K562 (cell line): Measurements from ENCODE around the gene OGN. TPM values are rescaled to one million over a fixed set of nuclear protein-coding genes. Genes with fewer than 3 reads are reported as not detected.

ENCODE experiments used
- ATAC-seq: fragments of 200-7000 bp; cut with Tn5 transposase; 3 replicates; pipeline ENCODE4 v1.9.1; 2020; ENCODE audit warnings: moderate library complexity
- BruUV-seq: library from RNA; stranded (reverse); fragments of 400-500 nt; replicated peaks from 2 replicates; lab custom pipeline; 2021; lab: Mats Ljungman, UMichigan
- CTCF ChIA-PET: fragments of 300-600 bp; formaldehyde crosslinking; extraction: SDS; loops from one replicate; lab custom pipeline; 2021; ENCODE audit warnings: low intra/inter-chr PET ratio; lab: Yijun Ruan, JAX
- POLR2A ChIA-PET: fragments of 300-600, 350-650 bp; sonication (Branson Sonifier 250); formaldehyde crosslinking; extraction: SDS; loops from one replicate; lab custom pipeline; 2021; ENCODE audit warnings: antibody characterized with exemption, inconsistent platforms; lab: Yijun Ruan, JAX
- DNase-seq, 4 experiments: peaks; one replicate each; pipeline versions ENCODE4 v3.0.0 to v3.0.0-alpha.2; 2011 to 2018; ENCODE audit warnings: low spot score in 3 of 4, mixed read lengths in 3 of 4; ENCODE audit errors: extremely low read depth in 1 of 4
- FAIRE-seq: peaks from 2 replicates; lab custom pipeline; 2011; peaks lifted over from hg19 to GRCh38; lab: Jason Lieb, UNC
- H2AFZ ChIP-seq: 2 replicates; pipeline ENCODE4 v1.6.0; 2011; ENCODE audit warnings: low read depth, low read length, control low read depth, inconsistent platforms
- H3K27ac ChIP-seq: fragments of 200-600 bp; 3 replicates; pipeline ENCODE4 v1.8.0; 2011; ENCODE audit warnings: low read depth, mild to moderate bottlenecking, control low read depth, inconsistent platforms, low read length, moderate library complexity, mixed read lengths; ENCODE audit errors: extremely low read depth
- H3K27me3 ChIP-seq, 2 experiments: fragments of 300-600 bp in 1 of 2; 2 replicates in 1 of 2; 3 replicates in 1 of 2; pipeline versions ENCODE4 v1.6.0 to v1.8.0; 2011; ENCODE audit warnings: inconsistent platforms in 2 of 2, low read length in 2 of 2, mild to moderate bottlenecking in 1 of 2, mixed read lengths in 1 of 2, moderate library complexity in 1 of 2; ENCODE audit not compliant: control insufficient read depth in 2 of 2, insufficient read depth in 2 of 2
- H3K36me3 ChIP-seq: fragments of 300-600 bp; 3 replicates; pipeline ENCODE4 v1.8.0; 2011; ENCODE audit warnings: mild to moderate bottlenecking, low read length, inconsistent platforms; ENCODE audit not compliant: control insufficient read depth, insufficient read depth
- H3K4me1 ChIP-seq, 2 experiments: fragments of 200-600 bp in 1 of 2; replicated peaks in 1 of 2; 2 replicates in 1 of 2; 3 replicates in 1 of 2; pipeline versions ENCODE4 v1.5.1 to v1.8.0; 2011; ENCODE audit warnings: inconsistent platforms in 2 of 2, low read length in 2 of 2, mild to moderate bottlenecking in 1 of 2, mixed read lengths in 1 of 2, moderate library complexity in 1 of 2; ENCODE audit not compliant: control insufficient read depth in 2 of 2, insufficient read depth in 2 of 2
- H3K4me2 ChIP-seq: 2 replicates; pipeline ENCODE4 v1.6.1; 2011; ENCODE audit warnings: low read length, control low read depth, inconsistent platforms, mixed read lengths; ENCODE audit not compliant: insufficient read depth
- H3K4me3 ChIP-seq: fragments of 200-600 bp; sonication (generic), shearing (Covaris generic); 2 replicates; pipeline ENCODE4 v1.5.1; 2016; ENCODE audit warnings: control low read depth, inconsistent platforms
- H3K79me2 ChIP-seq: fragments of 200-600 bp; 3 replicates; pipeline ENCODE4 v1.8.0; 2011; ENCODE audit warnings: low read length, inconsistent platforms; ENCODE audit not compliant: control insufficient read depth, insufficient read depth
- H3K9ac ChIP-seq, 2 experiments: 2 replicates each; pipeline versions ENCODE4 v1.6.0 to v1.6.1; 2011; ENCODE audit warnings: low read depth in 2 of 2, low read length in 2 of 2, control low read depth in 1 of 2, inconsistent platforms in 1 of 2, mild to moderate bottlenecking in 1 of 2, mixed read lengths in 1 of 2; ENCODE audit not compliant: insufficient read depth in 1 of 2
- H3K9me1 ChIP-seq: one replicate; pipeline ENCODE4 v1.6.0; 2011; ENCODE audit warnings: inconsistent platforms, mild to moderate bottlenecking, low read length, moderate library complexity; ENCODE audit not compliant: control insufficient read depth, insufficient read depth
- H3K9me3 ChIP-seq: replicated peaks from 2 replicates; pipeline ENCODE4 v1.5.1; 2011; ENCODE audit warnings: low read depth, low read length, inconsistent platforms; ENCODE audit not compliant: control insufficient read depth, insufficient read depth
- H4K20me1 ChIP-seq: replicated peaks from 2 replicates; pipeline ENCODE4 v1.6.1; 2011; ENCODE audit warnings: low read length, inconsistent platforms, mixed read lengths; ENCODE audit not compliant: control insufficient read depth, insufficient read depth
- EHMT2 ChIP-seq: fragments of 450-650 bp; IDR thresholded peaks from 2 replicates; pipeline ENCODE4 v1.6.1; 2018; ENCODE audit warnings: antibody characterized with exemption
- GTF2F1 ChIP-seq: IDR thresholded peaks from 2 replicates; pipeline ENCODE4 v1.6.1; 2011; ENCODE audit warnings: low read depth, low read length, improper control_type of control experiment
- NUFIP1 ChIP-seq: fragments of 450-650 bp; IDR thresholded peaks from 2 replicates; pipeline ENCODE4 v1.6.1; 2018; ENCODE audit not compliant: partially characterized antibody
- PURB ChIP-seq: sonication (generic); formaldehyde crosslinking; IDR thresholded peaks from 2 replicates; pipeline ENCODE4 v1.9.0; 2021; ENCODE audit warnings: low read depth, mild to moderate bottlenecking, missing genetic modification reagents
- TARDBP ChIP-seq: fragments of 450-650 bp; IDR thresholded peaks from 2 replicates; pipeline ENCODE4 v1.6.1; 2016
- XRCC5 ChIP-seq: fragments of 200-400 bp; formaldehyde crosslinking; IDR thresholded peaks from 2 replicates; pipeline ENCODE4 v1.6.1; 2017; ENCODE audit warnings: low read depth, mild to moderate bottlenecking, low read length
- ZKSCAN1 ChIP-seq: fragments of 150-350 bp; IDR thresholded peaks from 2 replicates; pipeline ENCODE4 v1.6.1; 2016; ENCODE audit warnings: low read depth, low read length
- ZNF277 ChIP-seq: fragments of 250-450 bp; sonication (Bioruptor Pico); IDR thresholded peaks from 2 replicates; pipeline ENCODE4 v1.8.0; 2022; ENCODE audit warnings: inconsistent platforms, mild to moderate bottlenecking, moderate library complexity, borderline replicate concordance
- WGBS: fragments of 100-300 bp; shearing (Covaris generic); methylation state at CpG from one replicate; pipeline ENCODE4 v1.1.6; 2016; ENCODE audit warnings: low coverage, mixed read lengths; ENCODE audit not compliant: insufficient coverage; ENCODE audit errors: missing lambda C conversion rate; 5-methylcytosine and 5-hydroxymethylcytosine counted together
- in situ Hi-C: fragments of 300-500 bp; cut with MboI; formaldehyde crosslinking; loops from 4 replicates; pipeline ENCODE4 v1.15.0; 2018; ENCODE audit warnings: inconsistent platforms, mixed read lengths
- intact Hi-C: fragments of 100-400 bp; cut with micrococcal nuclease; formaldehyde crosslinking; loops from 2 replicates; pipeline ENCODE4 v1.14.2; 2022
- polyA plus RNA-seq, 8 experiments: library from polyadenylated mRNA; depleted of rRNA in 4 of 8; stranded (reverse) in 5 of 8; unstranded in 3 of 8; fragments of >200 nt; fragmentation: Nextera tagmentation in 2 of 8; fragmentation: Illumina TruSeq in 1 of 8; extraction: Ambion mirVana in 2 of 8; extraction: Trizol in 1 of 8; gene quantifications; 2 replicates each; pipeline versions ENCODE4 v1.2.1 to v1.2.3, GENCODE V29; 2011 to 2014; ENCODE audit warnings: inconsistent platforms in 1 of 8, missing spikeins in 1 of 8
- total RNA-seq, 7 experiments: library from RNA; depleted of rRNA in 6 of 7; stranded (reverse); fragments of >200 nt in 6 of 7; fragmentation: Illumina TruSeq in 2 of 7; extraction: Trizol in 2 of 7; gene quantifications; 2 replicates each; pipeline versions ENCODE4 v1.2.1 to v1.2.3, GENCODE V29; 2011 to 2021; ENCODE audit warnings: low replicate concordance in 1 of 7

Gene OGN
- total and polyA plus RNA-seq, 9 of the 15 experiments (the other 6 are each of a cell fraction or from before 2014, with no cell fraction given), result 0.07 to 0.17 TPM; not detected in 7

- ChIA-PET CTCF (no interaction called here), POLR2A (no interaction called here)
- H3K27ac ChIP-seq, result no peak overlapping the region
- H3K9me1 ChIP-seq, result no peaks in the 10 kb centered on the region
- 36% methylated on average over 2 of the region's 2 CpGs for WGBS
- ATAC-seq (no peak), FAIRE-seq (no peak), DNase-seq (no peak)
- no peak overlapping the region for H3K9ac ChIP-seq
- no peaks in the 10 kb centered on the region for H3K9me3 ChIP-seq
- no peak overlapping the region for H2AFZ ChIP-seq
- intact Hi-C loops, result no loop called here
- no peak overlapping the region for H3K4me2 ChIP-seq
- H3K4me3 ChIP-seq, result no peak overlapping the region
- BruUV-seq, result no TSS peak
- H3K4me1 ChIP-seq, result no peaks in the 10 kb centered on the region
- in situ Hi-C loops, result no loop called here
- no peaks in the 10 kb centered on the region for H3K79me2 ChIP-seq
- H3K36me3 ChIP-seq, result no peaks in the 10 kb centered on the region
- H3K27me3 ChIP-seq, result no peaks in the 10 kb centered on the region
- H4K20me1 ChIP-seq, result no peaks in the 10 kb centered on the region
- TF ChIP-seq TARDBP (no peak), PURB (CRISPR knock-in tag) (no peak), ZNF277 (CRISPR knock-in tag) (no peak), ZKSCAN1 (no peak), NUFIP1 (no peak), EHMT2 (no peak), XRCC5 (no peak), GTF2F1 (no peak)
These were observed 21.1 kb upstream of the OGN start for GRCh38 chr9:92425474-92425873.
